AG04450 (cell line): Measurements from ENCODE around the gene HAPSTR1. TPM values are rescaled to one million over a fixed set of nuclear protein-coding genes. Genes with fewer than 3 reads are reported as not detected.
"Not testable (repeated sequence)": the region's sequence is repeated elsewhere in the genome, so short reads cannot be mapped to it uniquely, and the experiment has no call there.

Source experiments
- CTCF ChIA-PET: fragments of 300-600, 350-600 bp; formaldehyde crosslinking; extraction: SDS; loops from one replicate; lab custom pipeline; 2022; ENCODE audit warnings: antibody characterized with exemption, inconsistent platforms; lab: Charles Lee
- POLR2A ChIA-PET: fragments of 350-600 bp; formaldehyde crosslinking; extraction: SDS; loops from one replicate; lab custom pipeline; 2021; ENCODE audit warnings: antibody characterized with exemption, inconsistent platforms; lab: Yijun Ruan, JAX
- DNase-seq: peaks from one replicate; pipeline ENCODE4 v3.0.0-alpha.2; 2011; ENCODE audit warnings: low read depth, low spot score
- H3K27ac ChIP-seq: one replicate; pipeline ENCODE4 v1.5.1; 2012; ENCODE audit warnings: low read depth, low read length, control low read depth
- H3K27me3 ChIP-seq: one replicate; pipeline ENCODE4 v1.6.0; 2012; ENCODE audit warnings: low read length; ENCODE audit not compliant: control insufficient read depth, insufficient read depth
- H3K4me3 ChIP-seq: 2 replicates; pipeline ENCODE4 v1.5.1; 2011; ENCODE audit warnings: mild to moderate bottlenecking, low read depth, low read length, control low read depth
- H3K9me3 ChIP-seq: 2 replicates; pipeline ENCODE4 v1.5.1; 2012; ENCODE audit warnings: low read length; ENCODE audit not compliant: control insufficient read depth, insufficient read depth
- CTCF ChIP-seq: IDR thresholded peaks from 2 replicates; pipeline ENCODE4 v1.5.1; 2011; ENCODE audit warnings: low read depth, low read length, control low read depth, inconsistent platforms
- polyA plus RNA-seq: library from polyadenylated mRNA; depleted of rRNA; stranded (reverse); fragments of >200 nt; gene quantifications from 2 replicates; pipeline ENCODE4 v1.2.3, GENCODE V29; 2011

The HAPSTR1 gene
- polyA plus RNA-seq, 1 experiment: 40.3 TPM

- no peaks in the 10 kb centered on the region for H3K27me3 ChIP-seq
- POLR2A ChIA-PET: interaction anchor here (1.0 to 2.5 kb wide), 4 partner anchors 11 to 204 kb away, joined by 3 to 24 read pairs (median 13); partner anchors contain the start of genes CARHSP1 and HAPSTR1
- H3K27ac ChIP-seq: peak overlapping the region; percentile 87
- CTCF ChIA-PET: interaction anchor here (1.2 kb wide), 1 partner anchor 40 kb away, joined by 3 read pairs; no protein-coding TSS in a partner anchor
- DNase-seq: peak; percentile 83
- 0 out of 2 replicates have a peak overlapping the region, but pooled peaks have one; percentile 15 for H3K4me3 ChIP-seq
- TF ChIP-seq CTCF: no peak
- peaks cover 5% of the 10 kb centered on the region for H3K9me3 ChIP-seq
Measured at GRCh38 chr16:9072806-9073341, 18.6 kb upstream of the HAPSTR1 start.

DNA sequence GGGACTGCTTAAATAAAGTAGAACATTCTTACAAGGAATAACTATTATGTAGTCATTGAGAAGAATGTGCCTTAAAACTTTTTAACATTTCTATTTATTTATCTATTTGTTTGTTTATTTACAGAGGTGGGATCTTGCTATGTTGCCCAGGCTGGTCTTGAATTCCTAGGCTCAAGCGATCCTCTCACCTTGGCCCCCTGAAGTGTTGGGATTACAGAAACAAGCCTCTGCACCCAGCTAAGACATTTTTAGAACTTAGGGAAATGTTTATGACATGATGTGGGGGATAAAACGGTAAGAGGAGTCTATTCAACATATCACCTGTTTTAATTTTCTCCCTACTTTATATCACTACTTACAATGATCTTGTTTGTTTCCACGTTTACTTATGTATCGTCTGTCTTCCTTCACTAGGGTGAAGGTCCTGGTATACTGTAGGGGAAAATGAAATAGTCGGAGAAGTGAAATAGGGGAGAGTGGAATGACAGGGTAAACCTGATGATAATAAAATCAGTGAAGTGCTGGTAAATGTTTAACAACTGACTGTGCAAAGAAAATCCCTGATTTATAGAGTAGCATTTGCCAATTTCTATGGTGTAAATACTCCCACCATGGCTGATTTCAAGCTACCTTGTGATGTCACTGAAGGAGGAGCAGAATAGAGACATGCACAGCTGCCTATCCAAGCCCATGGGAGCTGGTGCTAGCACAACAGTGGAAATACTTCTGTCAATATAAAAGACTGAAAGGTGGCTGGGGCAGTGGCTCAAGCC is 16.0 kb upstream of the HAPSTR1 start:
- no peaks in the 10 kb centered on the region for H3K27me3 ChIP-seq

GRCh38 chr16:9077091-9077809 is 14.2 kb upstream of the HAPSTR1 start:
- ChIA-PET CTCF (interaction anchor here (0.6 to 1.4 kb wide), 6 partner anchors 9 to 69 kb away, joined by 3 to 7 read pairs (median 4); no protein-coding TSS in a partner anchor), POLR2A (interaction anchor here (0.6 to 2.4 kb wide), 5 partner anchors 14 to 69 kb away, joined by 3 to 21 read pairs (median 3); partner anchors contain the start of gene HAPSTR1)
- H3K4me3 ChIP-seq: no peak overlapping the region
- peaks cover 3% of the 10 kb centered on the region for H3K9me3 ChIP-seq
- no peak for TF ChIP-seq CTCF
- DNase-seq: no peak
- H3K27ac ChIP-seq: peak overlapping the region; percentile 77
- H3K27me3 ChIP-seq: no peaks in the 10 kb centered on the region

More for the DNA sequence above, 16.0 kb upstream of the HAPSTR1 start:
- no peak for TF ChIP-seq CTCF
- Histone ChIP-seq H3K4me3 (no peak overlapping the region), H3K9me3 (peaks cover 3% of the 10 kb centered on the region), H3K27ac (peak overlapping the region; percentile 77)
- DNase-seq: no peak
- CTCF ChIA-PET: interaction anchor here (1.0 to 1.4 kb wide), 2 partner anchors 67 kb away, joined by 3 to 5 read pairs; no protein-coding TSS in a partner anchor
- POLR2A ChIA-PET: interaction anchor here (1.4 kb wide), 1 partner anchor 16 kb away, joined by 5 read pairs; the partner anchor contains the start of gene HAPSTR1

GRCh38 chr16:9078467-9079429 is 12.7 kb upstream of the HAPSTR1 start:
- peak; percentile 48 for DNase-seq
- ChIA-PET CTCF (interaction anchor here (1.2 kb wide), 1 partner anchor 13 kb away, joined by 3 read pairs; no protein-coding TSS in a partner anchor), POLR2A (interaction anchor here (0.6 to 2.4 kb wide), 4 partner anchors 12 to 208 kb away, joined by 3 to 21 read pairs (median 18); partner anchors contain the start of gene HAPSTR1)
- H3K27me3 ChIP-seq, H3K9me3 ChIP-seq, H3K4me3 ChIP-seq: not testable (repeated sequence)
- peak overlapping the region; percentile 21 for H3K27ac ChIP-seq
